Progenitor cell of endocrine pancreas (in vitro differentiated cells): ENCODE measurements around the gene PAK2. TPM values are rescaled to one million over a fixed set of nuclear protein-coding genes. Genes with fewer than 3 reads are reported as not detected.

Source experiments
- DNase-seq: peaks from one replicate; pipeline ENCODE4 v3.0.0; 2021; ENCODE audit warnings: low spot score; ENCODE audit not compliant: unreplicated experiment
- H3K27ac Mint-ChIP-seq: 2 replicates; pipeline ENCODE4 v1.8.0; 2021; ENCODE audit warnings: mild to moderate bottlenecking, moderate library complexity, mixed read lengths
- H3K27me3 Mint-ChIP-seq: 2 replicates; pipeline ENCODE4 v1.8.0; 2021; ENCODE audit warnings: mixed read lengths
- H3K36me3 Mint-ChIP-seq: 2 replicates; pipeline ENCODE4 v1.8.0; 2022; ENCODE audit warnings: mixed read lengths; ENCODE audit not compliant: insufficient read depth
- H3K4me1 Mint-ChIP-seq: 2 replicates; pipeline ENCODE4 v1.8.0; 2021; ENCODE audit warnings: low read depth, mixed read lengths
- H3K4me3 Mint-ChIP-seq: 2 replicates; pipeline ENCODE4 v1.8.0; 2021; ENCODE audit warnings: low read depth, mild to moderate bottlenecking, moderate library complexity, mixed read lengths
- H3K9me3 Mint-ChIP-seq: 2 replicates; pipeline ENCODE4 v1.8.0; 2021; ENCODE audit warnings: low read depth, mixed read lengths
- total RNA-seq: library from RNA; stranded (reverse); gene quantifications from 2 replicates; pipeline ENCODE4 v1.2.1, GENCODE V29; 2021
- TF ChIP-seq, protein P1 (sequence below): fragments of 200-600 bp; sonication (generic); IDR thresholded peaks from one replicate; pipeline ENCODE4 v1.5.0; 2021; ENCODE audit warnings: antibody characterized with exemption, mild to moderate bottlenecking; ENCODE audit not compliant: unreplicated experiment

Gene PAK2
- total RNA-seq, 1 donor from 2014 or later: 72.1 TPM

DNA sequence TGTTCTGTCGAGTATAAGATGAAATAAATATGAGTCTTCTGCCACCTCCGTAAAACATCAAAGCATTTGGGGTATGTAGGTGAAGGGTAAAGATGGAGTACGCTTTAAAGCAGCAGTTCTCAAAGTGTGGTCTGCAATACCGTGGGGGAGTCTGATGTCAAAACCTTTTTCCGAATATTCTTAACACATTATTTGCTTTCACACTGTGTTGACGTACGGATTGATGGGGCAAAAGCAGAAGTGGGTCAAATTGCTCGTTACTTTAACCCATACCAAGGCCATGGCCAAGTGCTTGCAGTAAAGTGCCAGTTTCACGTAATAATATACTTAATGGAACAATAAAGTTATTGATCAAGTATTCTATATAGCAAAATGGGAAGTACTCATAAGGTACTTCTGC lies 36.3 kb downstream of the PAK2 start:
- TF ChIP-seq, protein P1, sequence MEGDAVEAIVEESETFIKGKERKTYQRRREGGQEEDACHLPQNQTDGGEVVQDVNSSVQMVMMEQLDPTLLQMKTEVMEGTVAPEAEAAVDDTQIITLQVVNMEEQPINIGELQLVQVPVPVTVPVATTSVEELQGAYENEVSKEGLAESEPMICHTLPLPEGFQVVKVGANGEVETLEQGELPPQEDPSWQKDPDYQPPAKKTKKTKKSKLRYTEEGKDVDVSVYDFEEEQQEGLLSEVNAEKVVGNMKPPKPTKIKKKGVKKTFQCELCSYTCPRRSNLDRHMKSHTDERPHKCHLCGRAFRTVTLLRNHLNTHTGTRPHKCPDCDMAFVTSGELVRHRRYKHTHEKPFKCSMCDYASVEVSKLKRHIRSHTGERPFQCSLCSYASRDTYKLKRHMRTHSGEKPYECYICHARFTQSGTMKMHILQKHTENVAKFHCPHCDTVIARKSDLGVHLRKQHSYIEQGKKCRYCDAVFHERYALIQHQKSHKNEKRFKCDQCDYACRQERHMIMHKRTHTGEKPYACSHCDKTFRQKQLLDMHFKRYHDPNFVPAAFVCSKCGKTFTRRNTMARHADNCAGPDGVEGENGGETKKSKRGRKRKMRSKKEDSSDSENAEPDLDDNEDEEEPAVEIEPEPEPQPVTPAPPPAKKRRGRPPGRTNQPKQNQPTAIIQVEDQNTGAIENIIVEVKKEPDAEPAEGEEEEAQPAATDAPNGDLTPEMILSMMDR: no peak
- Mint-ChIP-seq H3K27me3 (no peaks in the 10 kb centered on the region), H3K4me1 (peaks cover 18% of the 10 kb centered on the region)

DNA sequence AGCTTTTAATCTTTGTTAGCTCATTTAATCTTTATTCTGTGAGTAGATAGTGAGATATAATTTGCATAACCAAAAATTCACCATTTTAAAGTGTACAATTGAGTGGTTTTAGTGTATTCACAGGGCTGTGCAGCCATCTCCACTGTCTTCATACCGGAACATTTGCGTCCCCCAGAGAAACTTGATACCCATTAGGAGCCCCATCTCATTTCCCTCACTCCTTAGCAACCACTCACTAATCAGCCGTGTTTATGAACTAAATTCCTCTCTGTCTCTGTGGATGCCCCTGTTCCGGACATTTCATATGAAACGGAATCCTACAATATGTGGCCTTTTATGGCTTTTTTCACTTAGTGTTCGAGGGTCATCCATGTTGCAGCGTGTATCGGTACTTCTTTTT lies 38.2 kb downstream of the PAK2 start:
- Mint-ChIP-seq H3K4me1 (peaks cover 9% of the 10 kb centered on the region), H3K36me3 (peaks cover 44% of the 10 kb centered on the region), H3K27me3 (no peaks in the 10 kb centered on the region), H3K4me3 (no peak overlapping the region), H3K27ac (no peak overlapping the region), H3K9me3 (peaks cover 16% of the 10 kb centered on the region)
- TF ChIP-seq, protein P1: no peak
- DNase-seq: no peak

More for the DNA sequence above, 36.3 kb downstream of the PAK2 start:
- H3K4me3 Mint-ChIP-seq: no peak overlapping the region
- H3K36me3 Mint-ChIP-seq: peaks cover 43% of the 10 kb centered on the region
- no peak for DNase-seq
- no peak overlapping the region for H3K27ac Mint-ChIP-seq
- H3K9me3 Mint-ChIP-seq: peaks cover 20% of the 10 kb centered on the region

DNA sequence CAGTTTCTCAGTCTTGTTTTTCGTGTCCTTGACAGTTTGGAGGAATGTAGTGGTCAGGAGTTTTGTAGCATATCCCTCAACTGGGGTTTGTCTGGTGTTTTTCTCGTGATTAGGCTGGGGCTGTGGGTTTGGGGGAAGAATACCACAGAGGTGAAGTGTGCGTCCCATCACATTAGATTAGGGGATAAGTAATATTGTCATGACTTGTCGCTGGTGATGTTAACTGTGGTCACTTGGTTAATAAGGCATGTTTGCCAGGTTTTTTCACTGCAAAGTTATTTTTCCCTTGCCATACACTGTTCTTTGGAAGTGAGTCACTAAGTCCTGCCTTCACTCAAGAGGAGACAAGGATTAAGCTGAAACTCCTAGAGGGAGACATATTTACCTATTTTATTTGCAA lies 39.1 kb downstream of the PAK2 start:
- H3K4me1 Mint-ChIP-seq: peaks cover 7% of the 10 kb centered on the region
- peaks cover 52% of the 10 kb centered on the region for H3K36me3 Mint-ChIP-seq
- peak overlapping the region; percentile 34 for H3K27ac Mint-ChIP-seq
- TF ChIP-seq, protein P1: no peak
- H3K9me3 Mint-ChIP-seq: peaks cover 16% of the 10 kb centered on the region
- DNase-seq: no peak
- no peak overlapping the region for H3K4me3 Mint-ChIP-seq
- H3K27me3 Mint-ChIP-seq: no peaks in the 10 kb centered on the region

DNA sequence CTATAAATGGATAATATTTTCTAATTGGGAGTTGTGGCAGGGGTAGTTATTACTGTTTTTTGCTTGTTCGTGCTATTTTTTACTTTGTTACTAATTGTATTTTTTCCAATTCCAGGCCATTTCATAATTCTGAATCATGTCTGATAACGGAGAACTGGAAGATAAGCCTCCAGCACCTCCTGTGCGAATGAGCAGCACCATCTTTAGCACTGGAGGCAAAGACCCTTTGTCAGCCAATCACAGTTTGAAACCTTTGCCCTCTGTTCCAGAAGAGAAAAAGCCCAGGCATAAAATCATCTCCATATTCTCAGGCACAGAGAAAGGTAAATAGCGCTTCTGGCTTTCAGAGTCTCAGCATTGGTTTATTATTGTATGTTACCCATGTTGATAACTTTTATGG lies 42.9 kb downstream of the PAK2 start:
- TF ChIP-seq, protein P1: no peak
- Mint-ChIP-seq H3K4me3 (no peak overlapping the region), H3K27me3 (no peaks in the 10 kb centered on the region)

DNA sequence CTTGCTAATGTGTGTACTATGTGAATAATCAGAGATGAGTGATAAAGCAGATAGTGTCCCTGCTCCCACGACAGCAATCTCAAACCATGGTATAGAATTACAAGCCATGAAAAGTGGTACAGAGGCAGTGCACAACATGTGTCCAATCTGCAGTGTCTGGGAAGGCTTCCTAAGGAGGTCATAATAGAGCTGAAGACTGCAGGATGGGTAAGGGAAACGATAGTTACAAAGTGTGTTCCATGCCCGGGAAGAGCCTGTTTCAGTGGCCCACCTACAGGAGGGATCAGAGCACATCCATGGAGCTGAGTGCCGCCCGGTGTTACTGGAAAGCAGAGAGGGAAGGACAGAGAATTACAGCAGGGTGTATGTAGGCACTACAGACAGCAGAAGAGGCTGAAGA lies 48.9 kb downstream of the PAK2 start:
- peaks cover 60% of the 10 kb centered on the region for H3K36me3 Mint-ChIP-seq
- no peak for DNase-seq
- H3K27ac Mint-ChIP-seq: peak overlapping the region; percentile 72
- peaks cover 17% of the 10 kb centered on the region for H3K4me1 Mint-ChIP-seq
- H3K4me3 Mint-ChIP-seq: no peak overlapping the region
- H3K9me3 Mint-ChIP-seq: peaks cover 20% of the 10 kb centered on the region
- H3K27me3 Mint-ChIP-seq: no peaks in the 10 kb centered on the region
- TF ChIP-seq, protein P1: no peak

More for the DNA sequence above, 42.9 kb downstream of the PAK2 start:
- peaks cover 62% of the 10 kb centered on the region for H3K36me3 Mint-ChIP-seq
- H3K27ac Mint-ChIP-seq: peak overlapping the region; percentile 86
- H3K4me1 Mint-ChIP-seq: peaks cover 3% of the 10 kb centered on the region
- DNase-seq: no peak
- H3K9me3 Mint-ChIP-seq: peaks cover 18% of the 10 kb centered on the region
